Sigmoid colon (tissue), 4 donors: ENCODE measurements around the gene PPOX.

Experiments used
- EP300 ChIP-seq, 4 donors: sonication (generic); formaldehyde crosslinking; IDR thresholded peaks; one replicate each; pipeline ENCODE4 v1.6.1; 2017; ENCODE audit warnings: antibody characterized with exemption in 4 of 4
- POLR2A ChIP-seq, 2 donors: fragments of 450-650 bp; IDR thresholded peaks; one replicate each; pipeline ENCODE4 v1.6.1; 2016; ENCODE audit warnings: antibody characterized with exemption in 2 of 2, mild to moderate bottlenecking in 2 of 2, moderate library complexity in 2 of 2
- POLR2AphosphoS5 ChIP-seq, 4 donors: sonication (generic); formaldehyde crosslinking; IDR thresholded peaks; one replicate each; pipeline ENCODE4 v1.6.1; 2017; ENCODE audit warnings: antibody characterized with exemption in 4 of 4
- TF ChIP-seq, protein P1 (sequence below), 4 experiments: fragments of 450-650 bp in 3 of 4; fragments of 200-600 bp in 1 of 4; IDR thresholded peaks; one replicate each; pipeline ENCODE4 v1.5.1; 2016 to 2019; ENCODE audit warnings: antibody characterized with exemption in 4 of 4, mild to moderate bottlenecking in 3 of 4, moderate library complexity in 2 of 4

DNA sequence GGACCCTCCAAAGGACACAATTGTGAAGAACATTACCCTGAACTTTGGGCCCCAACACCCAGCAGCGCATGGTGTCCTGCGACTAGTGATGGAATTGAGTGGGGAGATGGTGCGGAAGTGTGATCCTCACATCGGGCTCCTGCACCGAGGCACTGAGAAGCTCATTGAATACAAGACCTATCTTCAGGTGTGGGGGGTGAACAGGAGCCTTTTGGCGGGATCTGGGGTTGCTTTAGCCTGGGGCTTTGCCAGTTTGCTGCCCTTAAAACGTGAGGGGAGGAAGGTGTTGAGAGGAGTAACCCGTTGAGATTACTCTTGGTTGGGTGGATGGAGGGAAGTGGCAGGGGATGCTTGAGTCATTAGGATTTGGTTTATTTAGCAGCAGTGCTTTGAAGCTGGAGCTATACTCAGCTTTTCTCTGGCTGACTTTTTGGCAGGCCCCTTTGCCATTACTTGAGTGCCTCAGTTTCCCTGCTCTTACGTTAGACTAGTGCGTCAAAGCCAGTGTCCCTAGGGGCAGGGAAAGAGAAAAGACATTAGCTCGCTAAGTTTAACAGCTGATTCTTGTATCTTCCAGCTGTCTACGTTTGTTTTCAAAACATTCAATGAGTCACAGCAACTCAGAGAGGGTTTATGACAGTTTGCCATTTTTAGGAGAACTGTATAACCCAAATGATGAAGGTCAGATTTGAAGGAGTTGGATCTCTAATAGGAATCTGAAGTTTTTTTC, 40.4 kb downstream of the PPOX start:
- TF ChIP-seq EP300 (IDR thresholded peaks at IDR 0.05) (no peak), POLR2AphosphoS5 (IDR thresholded peaks at IDR 0.05) (peak in 1 of 4 donors; percentile 36), POLR2A (IDR thresholded peaks at IDR 0.05) (no peak)
- TF ChIP-seq, protein P1, sequence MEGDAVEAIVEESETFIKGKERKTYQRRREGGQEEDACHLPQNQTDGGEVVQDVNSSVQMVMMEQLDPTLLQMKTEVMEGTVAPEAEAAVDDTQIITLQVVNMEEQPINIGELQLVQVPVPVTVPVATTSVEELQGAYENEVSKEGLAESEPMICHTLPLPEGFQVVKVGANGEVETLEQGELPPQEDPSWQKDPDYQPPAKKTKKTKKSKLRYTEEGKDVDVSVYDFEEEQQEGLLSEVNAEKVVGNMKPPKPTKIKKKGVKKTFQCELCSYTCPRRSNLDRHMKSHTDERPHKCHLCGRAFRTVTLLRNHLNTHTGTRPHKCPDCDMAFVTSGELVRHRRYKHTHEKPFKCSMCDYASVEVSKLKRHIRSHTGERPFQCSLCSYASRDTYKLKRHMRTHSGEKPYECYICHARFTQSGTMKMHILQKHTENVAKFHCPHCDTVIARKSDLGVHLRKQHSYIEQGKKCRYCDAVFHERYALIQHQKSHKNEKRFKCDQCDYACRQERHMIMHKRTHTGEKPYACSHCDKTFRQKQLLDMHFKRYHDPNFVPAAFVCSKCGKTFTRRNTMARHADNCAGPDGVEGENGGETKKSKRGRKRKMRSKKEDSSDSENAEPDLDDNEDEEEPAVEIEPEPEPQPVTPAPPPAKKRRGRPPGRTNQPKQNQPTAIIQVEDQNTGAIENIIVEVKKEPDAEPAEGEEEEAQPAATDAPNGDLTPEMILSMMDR (IDR thresholded peaks at IDR 0.05): no peak
